ENCODE measurements around the gene SV2A.
"Not testable (repeated sequence)": the region's sequence is repeated elsewhere in the genome, so short reads cannot be mapped to it uniquely, and the experiment has no call there.

- not testable (repeated sequence) for TF ChIP-seq POLR2A, POLR2AphosphoS5 (IDR thresholded peaks at IDR 0.05; ENCODE audit: low read depth, low read length)
Measured at GRCh38 chr1:149938668-149939003, 21.0 kb upstream of the SV2A start.

All from GM12891 (cell line).